Measurements from ENCODE around the gene PTGES3.

PTGES3 gene

DNA sequence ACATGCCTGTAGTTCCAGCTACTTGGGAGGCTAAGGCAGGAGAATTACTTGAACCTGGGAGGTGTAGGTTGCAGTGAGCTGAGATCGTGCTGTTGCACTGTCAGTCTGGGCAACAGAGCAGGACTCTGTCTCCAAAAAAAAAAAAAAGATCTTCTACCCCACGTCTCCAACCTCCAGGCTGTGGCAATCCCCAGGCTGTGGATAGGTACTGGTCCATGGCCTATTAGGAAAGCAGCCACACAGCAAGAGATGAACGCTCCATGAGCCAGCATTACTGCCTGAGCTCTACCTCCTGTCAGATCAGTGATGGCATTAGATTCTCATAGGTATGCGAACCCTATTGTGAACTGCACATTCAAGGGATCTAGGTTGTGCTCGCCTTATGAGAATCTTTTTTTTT lies 6.1 kb upstream of the PTGES3 start:
- Histone ChIP-seq H3K9me3 (ENCODE audit: insufficient read depth, low read length) (no peaks in the 10 kb centered on the region), H3K36me3 (replicated peaks; ENCODE audit: low read depth, low read length) (no peaks in the 10 kb centered on the region)
- TF ChIP-seq CTCF (IDR thresholded peaks at IDR 0.05; ENCODE audit: low read depth, low read length) (no peak), EZH2phosphoT487 (IDR thresholded peaks at IDR 0.05; ENCODE audit: low read depth) (no peak)

GRCh38 chr12:56688846-56689109 lies 694 bp upstream of the PTGES3 start:
- peaks cover 18% of the 10 kb centered on the region for H3K36me3 ChIP-seq (replicated peaks; ENCODE audit: low read depth, low read length)
- H3K4me3 ChIP-seq (ENCODE audit: low read length) = peak overlapping the region; percentile 83
- peak overlapping the region; percentile 98 for H3K27ac ChIP-seq (ENCODE audit: low read length)
- peak overlapping the region; percentile 76 for H3K4me2 ChIP-seq (ENCODE audit: low read length)
- H3K79me2 ChIP-seq (ENCODE audit: low read length) = peaks cover 52% of the 10 kb centered on the region
- TF ChIP-seq CTCF (IDR thresholded peaks at IDR 0.05; ENCODE audit: low read depth, low read length) (no peak), EZH2phosphoT487 (IDR thresholded peaks at IDR 0.05; ENCODE audit: low read depth) (no peak)
- H3K27me3 ChIP-seq (ENCODE audit: low read depth, low read length) = no peaks in the 10 kb centered on the region
- peaks cover 7% of the 10 kb centered on the region; the same call in 1 of the 2 replicates for H3K4me1 ChIP-seq (ENCODE audit: low read length)
- H3K9ac ChIP-seq (ENCODE audit: low read length) = peak overlapping the region; percentile 97
- H3K9me3 ChIP-seq (ENCODE audit: insufficient read depth, low read length) = no peaks in the 10 kb centered on the region
- H4K20me1 ChIP-seq (ENCODE audit: insufficient read depth, low read length) = peaks cover 18% of the 10 kb centered on the region
- H2AFZ ChIP-seq (ENCODE audit: low read depth, low read length) = peak overlapping the region; percentile 72; the same call in 1 of the 2 replicates

More for the DNA sequence above, 6.1 kb upstream of the PTGES3 start:
- H3K4me2 ChIP-seq (ENCODE audit: low read length) = no peak overlapping the region
- H3K27ac ChIP-seq (ENCODE audit: low read length) = no peak overlapping the region
- H2AFZ ChIP-seq (ENCODE audit: low read depth, low read length) = no peak overlapping the region
- H3K9ac ChIP-seq (ENCODE audit: low read length) = no peak overlapping the region
- H3K79me2 ChIP-seq (ENCODE audit: low read length) = peaks cover 4% of the 10 kb centered on the region; the same call in 1 of the 2 replicates
- H3K27me3 ChIP-seq (ENCODE audit: low read depth, low read length) = no peaks in the 10 kb centered on the region
- no peaks in the 10 kb centered on the region for H4K20me1 ChIP-seq (ENCODE audit: insufficient read depth, low read length)
- no peak overlapping the region for H3K4me3 ChIP-seq (ENCODE audit: low read length)
- 0 out of 2 replicates have a peak, but pooled peaks cover 2% of the 10 kb centered on the region for H3K4me1 ChIP-seq (ENCODE audit: low read length)

GRCh38 chr12:56687223-56688128 lies 608 bp downstream of the PTGES3 start:
- H3K27ac ChIP-seq (ENCODE audit: low read length) = peak overlapping the region; percentile 98
- peaks cover 25% of the 10 kb centered on the region for H3K36me3 ChIP-seq (replicated peaks; ENCODE audit: low read depth, low read length)
- H3K4me2 ChIP-seq (ENCODE audit: low read length) = peak overlapping the region; percentile 81
- peaks cover 29% of the 10 kb centered on the region for H4K20me1 ChIP-seq (ENCODE audit: insufficient read depth, low read length)
- H2AFZ ChIP-seq (ENCODE audit: low read depth, low read length) = no peak overlapping the region
- no peaks in the 10 kb centered on the region for H3K9me3 ChIP-seq (ENCODE audit: insufficient read depth, low read length)
- no peaks in the 10 kb centered on the region for H3K27me3 ChIP-seq (ENCODE audit: low read depth, low read length)
- H3K4me1 ChIP-seq (ENCODE audit: low read length) = peaks cover 14% of the 10 kb centered on the region
- H3K9ac ChIP-seq (ENCODE audit: low read length) = peak overlapping the region; percentile 98
- no peak for TF ChIP-seq CTCF (IDR thresholded peaks at IDR 0.05; ENCODE audit: low read depth, low read length)
- no peak for TF ChIP-seq EZH2phosphoT487 (IDR thresholded peaks at IDR 0.05; ENCODE audit: low read depth)
- H3K4me3 ChIP-seq (ENCODE audit: low read length) = peak overlapping the region; percentile 93
- H3K79me2 ChIP-seq (ENCODE audit: low read length) = peaks cover 65% of the 10 kb centered on the region

DNA sequence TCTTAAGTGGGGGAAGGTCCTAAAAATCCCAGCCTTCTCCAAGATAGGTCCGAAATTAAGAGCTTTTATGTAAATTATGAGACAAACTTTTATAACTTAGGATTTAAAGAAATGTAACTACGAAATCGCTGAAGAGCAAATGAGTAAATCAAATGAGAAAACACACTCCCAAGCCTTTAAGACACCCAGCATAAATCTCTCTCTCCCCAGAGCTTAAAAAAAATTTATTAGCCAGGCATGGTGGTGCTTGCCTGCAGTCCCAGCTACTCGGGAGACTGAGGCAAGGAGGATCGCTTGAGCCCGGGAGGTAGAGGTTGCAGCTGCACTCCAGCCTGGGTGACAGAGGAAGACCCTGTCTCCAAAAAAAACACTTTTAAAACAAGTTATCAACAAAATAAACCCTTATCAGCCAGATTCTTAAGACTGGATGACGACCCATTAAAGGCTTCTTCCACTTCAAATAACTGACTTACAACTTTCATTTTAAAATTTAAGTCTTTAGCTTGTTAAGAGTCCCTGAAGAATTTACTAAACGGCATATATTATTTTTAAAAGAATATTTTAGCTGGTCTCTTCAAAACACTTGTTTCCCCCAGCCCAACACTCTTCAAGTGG lies 3.2 kb downstream of the PTGES3 start:
- H2AFZ ChIP-seq (ENCODE audit: low read depth, low read length) = no peak overlapping the region
- peaks cover 28% of the 10 kb centered on the region for H3K4me1 ChIP-seq (ENCODE audit: low read length)
- peaks cover 53% of the 10 kb centered on the region for H4K20me1 ChIP-seq (ENCODE audit: insufficient read depth, low read length)
- peak overlapping the region; percentile 42 for H3K9ac ChIP-seq (ENCODE audit: low read length)
- H3K4me2 ChIP-seq (ENCODE audit: low read length) = peak overlapping the region; percentile 81
- no peaks in the 10 kb centered on the region for H3K27me3 ChIP-seq (ENCODE audit: low read depth, low read length)
- no peak for TF ChIP-seq CTCF (IDR thresholded peaks at IDR 0.05; ENCODE audit: low read depth, low read length)
- no peak for TF ChIP-seq EZH2phosphoT487 (IDR thresholded peaks at IDR 0.05; ENCODE audit: low read depth)
- peak overlapping the region; percentile 93 for H3K4me3 ChIP-seq (ENCODE audit: low read length)
- peak overlapping the region; percentile 98 for H3K27ac ChIP-seq (ENCODE audit: low read length)
- H3K79me2 ChIP-seq (ENCODE audit: low read length) = peaks cover 89% of the 10 kb centered on the region
- no peaks in the 10 kb centered on the region for H3K9me3 ChIP-seq (ENCODE audit: insufficient read depth, low read length)
- H3K36me3 ChIP-seq (replicated peaks; ENCODE audit: low read depth, low read length) = peaks cover 44% of the 10 kb centered on the region
